Choroid plexus epithelial cell (primary cell): ENCODE results near the gene MINDY4.

Experiments
- DNase-seq: peaks from one replicate; pipeline ENCODE4 v3.0.0-alpha.2; 2010; ENCODE audit warnings: low read depth
- H3K4me3 ChIP-seq: 2 replicates; pipeline ENCODE4 v1.5.1; 2011; ENCODE audit warnings: low read depth, mild to moderate bottlenecking, control low read depth, low read length, moderate library complexity
- CTCF ChIP-seq: conservative IDR thresholded peaks from 2 replicates; pipeline ENCODE4 v1.5.1; 2011; ENCODE audit warnings: low read depth, mild to moderate bottlenecking, control low read depth, inconsistent platforms, low read length, moderate library complexity

Gene MINDY4

GRCh38 chr7:30757342-30757692, 13.9 kb upstream of the MINDY4 start:
- H3K4me3 ChIP-seq, result no peak overlapping the region
- peak; percentile 35 for DNase-seq
- no peak for TF ChIP-seq CTCF

GRCh38 chr7:30760514-30761213, 10.6 kb upstream of the MINDY4 start:
- TF ChIP-seq CTCF, result no peak
- H3K4me3 ChIP-seq, result no peak overlapping the region

GRCh38 chr7:30761214-30762156, 9.7 kb upstream of the MINDY4 start:
- H3K4me3 ChIP-seq, result no peak overlapping the region
- no peak for TF ChIP-seq CTCF
- peak; percentile 83 for DNase-seq

More at GRCh38 chr7:30760514-30761213, 10.6 kb upstream of the MINDY4 start:
- no peak for DNase-seq

GRCh38 chr7:30764030-30764975, 6.9 kb upstream of the MINDY4 start:
- no peak for TF ChIP-seq CTCF
- peak; percentile 95 for DNase-seq
- H3K4me3 ChIP-seq, result no peak overlapping the region

- no peak overlapping the region for H3K4me3 ChIP-seq
- no peak for TF ChIP-seq CTCF
- no peak for DNase-seq
Measured at GRCh38 chr7:30765408-30765807, 5.8 kb upstream of the MINDY4 start.

- TF ChIP-seq CTCF, result no peak
- no peak for DNase-seq
- H3K4me3 ChIP-seq, result peak overlapping the region; percentile 71
Measured at GRCh38 chr7:30770845-30771173, 408 bp upstream of the MINDY4 start.
